HepG2 (cell line): ENCODE results near the gene VSIG10L2. TPM values are rescaled to one million over a fixed set of nuclear protein-coding genes. Genes with fewer than 3 reads are reported as not detected.

Experiments used
- ATAC-seq: fragments of 200-7000 bp; cut with Tn5 transposase; 3 replicates; pipeline ENCODE4 v1.9.1; 2020; ENCODE audit warnings: mild to moderate bottlenecking, moderate library complexity
- BruUV-seq: library from RNA; stranded (reverse); fragments of 400-500 nt; replicated peaks from 2 replicates; lab custom pipeline; 2021; lab: Mats Ljungman, UMichigan
- CTCF ChIA-PET: fragments of 300-600 bp; formaldehyde crosslinking; extraction: SDS; loops from one replicate; lab custom pipeline; 2021; ENCODE audit warnings: low total read pairs, inconsistent platforms, low intra/inter-chr PET ratio; lab: Yijun Ruan, JAX
- POLR2A ChIA-PET: fragments of 350-600 bp; sonication (Branson Sonifier 250); formaldehyde crosslinking; loops from one replicate; lab custom pipeline; 2020; ENCODE audit warnings: antibody characterized with exemption, inconsistent platforms; lab: Yijun Ruan, JAX
- DNase-seq: peaks from one replicate; pipeline ENCODE4 v3.0.0-alpha.2; 2015; ENCODE audit warnings: low spot score
- FAIRE-seq: peaks from 3 replicates; lab custom pipeline; 2011; peaks lifted over from hg19 to GRCh38; lab: Jason Lieb, UNC
- H2AFZ ChIP-seq: one replicate; pipeline ENCODE4 v1.6.1; 2011; ENCODE audit warnings: low read length, inconsistent platforms
- H3K27ac ChIP-seq: fragments of 300-600 bp; 3 replicates; pipeline ENCODE4 v1.8.0; 2011; ENCODE audit warnings: mixed run types, mild to moderate bottlenecking, mixed read lengths, low read length, inconsistent platforms; ENCODE audit not compliant: insufficient read depth; ENCODE audit errors: extremely low read length
- H3K27me3 ChIP-seq, 2 experiments: fragments of 200-600 bp in 1 of 2; 2 replicates in 1 of 2; 3 replicates in 1 of 2; pipeline versions ENCODE4 v1.6.0 to v1.8.0; 2011; ENCODE audit warnings: low read length in 2 of 2, mild to moderate bottlenecking in 2 of 2, moderate library complexity in 2 of 2, inconsistent platforms in 1 of 2; ENCODE audit not compliant: insufficient read depth in 2 of 2, control insufficient read depth in 1 of 2
- H3K36me3 ChIP-seq, 2 experiments: fragments of 200-600 bp in 1 of 2; replicated peaks in 1 of 2; 2 replicates in 1 of 2; 3 replicates in 1 of 2; pipeline versions ENCODE4 v1.5.1 to v1.8.0; 2011; ENCODE audit warnings: low read length in 2 of 2, inconsistent platforms in 1 of 2; ENCODE audit not compliant: insufficient read depth in 2 of 2, control insufficient read depth in 1 of 2
- H3K4me1 ChIP-seq: 2 replicates; pipeline ENCODE4 v1.5.1; 2012; ENCODE audit warnings: low read length, inconsistent platforms; ENCODE audit not compliant: insufficient read depth
- H3K4me2 ChIP-seq: 2 replicates; pipeline ENCODE4 v1.6.0; 2011; ENCODE audit warnings: low read depth, low read length, inconsistent platforms
- H3K4me3 ChIP-seq, 3 experiments: fragments of 200-600 bp in 1 of 3; sonication (generic), shearing (Covaris generic) in 1 of 3; replicated peaks in 1 of 3; 2 replicates each; pipeline ENCODE4 v1.5.1; 2011 to 2016; ENCODE audit warnings: low read length in 3 of 3, inconsistent platforms in 2 of 3, low read depth in 2 of 3, mild to moderate bottlenecking in 2 of 3, control low read depth in 1 of 3, mixed read lengths in 1 of 3; ENCODE audit not compliant: insufficient read depth in 1 of 3
- H3K79me2 ChIP-seq: one replicate; pipeline ENCODE4 v1.6.1; 2011; ENCODE audit warnings: low read length, inconsistent platforms; ENCODE audit not compliant: insufficient read depth
- H3K9ac ChIP-seq: 2 replicates; pipeline ENCODE4 v1.6.0; 2011; ENCODE audit warnings: mild to moderate bottlenecking, low read depth, low read length, inconsistent platforms; ENCODE audit not compliant: insufficient read depth
- H3K9me3 ChIP-seq: 2 replicates; pipeline ENCODE4 v1.5.1; 2012; ENCODE audit warnings: mild to moderate bottlenecking, low read length
- H4K20me1 ChIP-seq: 2 replicates; pipeline ENCODE4 v1.6.0; 2011; ENCODE audit warnings: inconsistent platforms, mild to moderate bottlenecking, low read length, moderate library complexity; ENCODE audit not compliant: insufficient read depth
- ARNT2 ChIP-seq: sonication (generic); formaldehyde crosslinking; IDR thresholded peaks from 2 replicates; pipeline ENCODE4 v1.8.0; 2022; ENCODE audit warnings: mild to moderate bottlenecking, low read depth, missing genetic modification reagents, moderate library complexity
- HBP1 ChIP-seq: IDR thresholded peaks from 2 replicates; pipeline ENCODE4 v1.6.1; 2016; ENCODE audit warnings: low read depth, control low read depth
- MBNL3 ChIP-seq: fragments of 250-450 bp; sonication (Bioruptor Pico); conservative IDR thresholded peaks from 2 replicates; pipeline ENCODE4 v1.8.0; 2022; ENCODE audit warnings: mild to moderate bottlenecking, inconsistent platforms
- NRL ChIP-seq: sonication (generic); formaldehyde crosslinking; IDR thresholded peaks from 2 replicates; pipeline ENCODE4 v1.5.0; 2020; ENCODE audit warnings: missing genetic modification reagents, mild to moderate bottlenecking, moderate library complexity, borderline replicate concordance
- SETDB1 ChIP-seq: sonication (generic); formaldehyde crosslinking; IDR thresholded peaks from 2 replicates; pipeline ENCODE4 v1.5.1; 2020; ENCODE audit warnings: missing genetic modification reagents, mild to moderate bottlenecking, borderline replicate concordance
- SP1 ChIP-seq, 2 experiments: fragments of 450-650 bp in 1 of 2; sonication (generic) in 1 of 2; formaldehyde crosslinking in 1 of 2; IDR thresholded peaks; 2 replicates each; pipeline versions ENCODE4 v1.4.0 to v1.6.1; 2016 to 2020; ENCODE audit warnings: missing genetic modification reagents in 1 of 2
- TCF7 ChIP-seq: sonication (generic); IDR thresholded peaks from 2 replicates; pipeline ENCODE4 v1.6.1; 2016; ENCODE audit warnings: antibody characterized with exemption, low read depth
- ZNF451 ChIP-seq: sonication (generic); formaldehyde crosslinking; IDR thresholded peaks from 2 replicates; pipeline ENCODE4 v1.5.0; 2020; ENCODE audit warnings: mild to moderate bottlenecking, missing genetic modification reagents
- ZNF609 ChIP-seq: sonication (generic); formaldehyde crosslinking; IDR thresholded peaks from 2 replicates; pipeline ENCODE4 v1.4.0; 2020; ENCODE audit warnings: mild to moderate bottlenecking, missing genetic modification reagents, borderline replicate concordance
- ZNF652 ChIP-seq: IDR thresholded peaks from 2 replicates; pipeline ENCODE4 v1.6.1; 2016; ENCODE audit warnings: low read depth, borderline replicate concordance
- ZNF841 ChIP-seq: sonication (generic); formaldehyde crosslinking; IDR thresholded peaks from 2 replicates; pipeline ENCODE4 v1.8.1; 2023; ENCODE audit warnings: missing genetic modification reagents, borderline replicate concordance
- ZSCAN30 ChIP-seq: sonication (generic); formaldehyde crosslinking; IDR thresholded peaks from 2 replicates; pipeline ENCODE4 v1.5.0; 2020; ENCODE audit warnings: mild to moderate bottlenecking, missing genetic modification reagents
- WGBS: methylation state at CpG from one replicate; pipeline ENCODE4 v1.1.6; 2017; ENCODE audit warnings: low lambda C conversion rate; 5-methylcytosine and 5-hydroxymethylcytosine counted together
- in situ Hi-C: cut with HindIII; loops from 2 replicates; pipeline ENCODE4 v1.10.0; 2017; ENCODE audit warnings: low pct_unique_long_range_greater_than_20kb; ENCODE audit not compliant: extremely low pct_ligation_motif_present
- intact Hi-C: fragments of 100-400 bp; cut with micrococcal nuclease; formaldehyde crosslinking; loops from one replicate; pipeline ENCODE4 v1.10.0; 2022; ENCODE audit not compliant: unreplicated experiment
- polyA plus RNA-seq, 8 experiments: library from polyadenylated mRNA; depleted of rRNA in 3 of 8; stranded (reverse) in 7 of 8; unstranded in 1 of 8; fragments of >200 nt; fragmentation: Illumina TruSeq in 4 of 8; extraction: Trizol in 4 of 8; gene quantifications; 2 replicates each; pipeline versions ENCODE4 v1.2.1 to v1.2.3, GENCODE V29; 2011 to 2016; ENCODE audit warnings: low read depth in 4 of 8, missing spikeins in 1 of 8, mixed read lengths in 1 of 8; ENCODE audit not compliant: insufficient read depth in 1 of 8
- total RNA-seq, 5 experiments: library from RNA; depleted of rRNA; stranded (reverse); fragments of >200 nt; fragmentation: Illumina TruSeq; extraction: Trizol; gene quantifications; 2 replicates each; pipeline ENCODE4 v1.2.3, GENCODE V29; 2016; ENCODE audit warnings: low read depth in 1 of 5
- TF ChIP-seq, protein P1 (sequence below): sonication (generic); formaldehyde crosslinking; IDR thresholded peaks from 2 replicates; pipeline ENCODE4 v1.8.1; 2023; ENCODE audit warnings: missing genetic modification reagents, inconsistent platforms, borderline replicate concordance
- TF ChIP-seq, protein P2 (sequence below): sonication (generic); formaldehyde crosslinking; IDR thresholded peaks from 2 replicates; pipeline ENCODE4 v1.9.0; 2021; ENCODE audit warnings: missing genetic modification reagents, mild to moderate bottlenecking, borderline replicate concordance

The VSIG10L2 gene
- total and polyA plus RNA-seq, 2 of the 13 experiments (the other 11 are each of a cell fraction or from before 2014, with no cell fraction given), result 0.21 TPM; not detected in 1

DNA sequence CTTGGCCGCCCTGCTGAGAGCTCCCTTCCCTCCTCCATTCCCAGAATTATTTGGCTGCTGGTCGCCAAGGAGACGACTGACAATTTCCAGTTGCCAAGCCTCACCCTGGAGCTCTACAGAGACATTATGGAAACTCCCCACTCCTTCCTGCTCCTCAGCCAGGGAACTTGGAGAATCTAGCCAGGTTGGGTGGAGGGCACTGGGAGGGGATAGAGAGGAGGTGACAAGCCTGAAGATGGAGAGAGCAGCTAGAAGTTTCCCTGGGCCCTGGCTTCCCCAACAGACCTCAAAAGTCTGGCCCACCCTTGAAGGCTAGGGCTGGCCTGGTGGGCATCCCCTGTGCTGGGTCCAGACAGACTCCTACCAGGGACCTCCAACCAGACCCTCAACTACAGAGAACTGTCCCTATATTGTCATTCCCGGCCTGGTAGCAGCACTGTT, 6.7 kb upstream of the VSIG10L2 start:
- Histone ChIP-seq H3K79me2 (no peaks in the 10 kb centered on the region), H2AFZ (no peak overlapping the region), H3K4me2 (no peak overlapping the region), H3K4me3 (no peak overlapping the region), H3K27me3 (no peaks in the 10 kb centered on the region), H3K9me3 (no peaks in the 10 kb centered on the region), H4K20me1 (no peaks in the 10 kb centered on the region), H3K36me3 (no peaks in the 10 kb centered on the region), H3K27ac (no peak overlapping the region), H3K4me1 (peaks cover 47% of the 10 kb centered on the region), H3K9ac (no peak overlapping the region)
- ATAC-seq, result no peak
- POLR2A ChIA-PET, result no interaction called here
- BruUV-seq, result no TSS peak
- FAIRE-seq, result no peak
- intact Hi-C loops, result no loop called here
- in situ Hi-C loops, result no loop called here
- CTCF ChIA-PET, result no interaction called here
- 67% methylated on average over 3 of the region's 4 CpGs for WGBS
- no peak for DNase-seq
- TF ChIP-seq, protein P1, sequence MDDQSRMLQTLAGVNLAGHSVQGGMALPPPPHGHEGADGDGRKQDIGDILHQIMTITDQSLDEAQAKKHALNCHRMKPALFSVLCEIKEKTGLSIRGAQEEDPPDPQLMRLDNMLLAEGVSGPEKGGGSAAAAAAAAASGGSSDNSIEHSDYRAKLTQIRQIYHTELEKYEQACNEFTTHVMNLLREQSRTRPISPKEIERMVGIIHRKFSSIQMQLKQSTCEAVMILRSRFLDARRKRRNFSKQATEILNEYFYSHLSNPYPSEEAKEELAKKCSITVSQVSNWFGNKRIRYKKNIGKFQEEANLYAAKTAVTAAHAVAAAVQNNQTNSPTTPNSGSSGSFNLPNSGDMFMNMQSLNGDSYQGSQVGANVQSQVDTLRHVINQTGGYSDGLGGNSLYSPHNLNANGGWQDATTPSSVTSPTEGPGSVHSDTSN, result no peak
- TF ChIP-seq ZNF451 (CRISPR knock-in tag), result no peak
- TF ChIP-seq, protein P2, sequence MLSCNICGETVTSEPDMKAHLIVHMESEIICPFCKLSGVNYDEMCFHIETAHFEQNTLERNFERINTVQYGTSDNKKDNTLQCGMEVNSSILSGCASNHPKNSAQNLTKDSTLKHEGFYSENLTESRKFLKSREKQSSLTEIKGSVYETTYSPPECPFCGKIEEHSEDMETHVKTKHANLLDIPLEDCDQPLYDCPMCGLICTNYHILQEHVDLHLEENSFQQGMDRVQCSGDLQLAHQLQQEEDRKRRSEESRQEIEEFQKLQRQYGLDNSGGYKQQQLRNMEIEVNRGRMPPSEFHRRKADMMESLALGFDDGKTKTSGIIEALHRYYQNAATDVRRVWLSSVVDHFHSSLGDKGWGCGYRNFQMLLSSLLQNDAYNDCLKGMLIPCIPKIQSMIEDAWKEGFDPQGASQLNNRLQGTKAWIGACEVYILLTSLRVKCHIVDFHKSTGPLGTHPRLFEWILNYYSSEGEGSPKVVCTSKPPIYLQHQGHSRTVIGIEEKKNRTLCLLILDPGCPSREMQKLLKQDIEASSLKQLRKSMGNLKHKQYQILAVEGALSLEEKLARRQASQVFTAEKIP (CRISPR knock-in tag), result no peak
- no peak for TF ChIP-seq ARNT2 (CRISPR knock-in tag)
- TF ChIP-seq ZNF841 (CRISPR knock-in tag), result no peak
- TF ChIP-seq TCF7, result no peak
- no peak for TF ChIP-seq ZNF652 (CRISPR knock-in tag)
- TF ChIP-seq ZSCAN30, result no peak
- TF ChIP-seq SETDB1, result no peak
- TF ChIP-seq ZNF609, result no peak
- TF ChIP-seq NRL, result no peak
- no peak for TF ChIP-seq MBNL3
- TF ChIP-seq HBP1 (CRISPR knock-in tag), result no peak
- TF ChIP-seq SP1 (IDR thresholded peaks at IDR 0.05), result no peak
- no peak for TF ChIP-seq SP1 (CRISPR knock-in tag; IDR thresholded peaks at IDR 0.05)
